GM18867 (cell line): ENCODE results near the gene SWAP70.
A peak's percentile ranks its signal among the peaks of the same experiment; 100 is the strongest.
"Not testable (repeated sequence)": the region's sequence is repeated elsewhere in the genome, so short reads cannot be mapped to it uniquely, and the experiment has no call there.

Source experiments
- ATAC-seq: cut with Tn5 transposase; IDR thresholded peaks from one replicate; pipeline ENCODE4 v1.9.1; 2021; ENCODE audit warnings: mild to moderate bottlenecking, moderate library complexity; ENCODE audit not compliant: unreplicated experiment

SWAP70 gene

GRCh38 chr11:9719566-9720289, 55.9 kb downstream of the SWAP70 start:
- ATAC-seq: no peak

GRCh38 chr11:9720290-9720630, 56.4 kb downstream of the SWAP70 start:
- no peak for ATAC-seq

GRCh38 chr11:9722023-9722422, 58.1 kb downstream of the SWAP70 start:
- no peak for ATAC-seq

GRCh38 chr11:9722893-9723292, 59.0 kb downstream of the SWAP70 start:
- ATAC-seq: no peak

- no peak for ATAC-seq
These were observed 62.6 kb downstream of the SWAP70 start for GRCh38 chr11:9726321-9727022.

GRCh38 chr11:9728058-9728457, 64.2 kb downstream of the SWAP70 start:
- no peak for ATAC-seq

- ATAC-seq: no peak
These were observed 67.4 kb downstream of the SWAP70 start for GRCh38 chr11:9731256-9731655.

GRCh38 chr11:9732453-9732852, 68.6 kb downstream of the SWAP70 start:
- no peak for ATAC-seq

GRCh38 chr11:9733212-9733611, 69.3 kb downstream of the SWAP70 start:
- ATAC-seq: no peak

GRCh38 chr11:9735236-9735635, 71.4 kb downstream of the SWAP70 start:
- ATAC-seq: no peak

- no peak for ATAC-seq
These were observed 72.0 kb downstream of the SWAP70 start for GRCh38 chr11:9735919-9736318.

- ATAC-seq: no peak
These were observed 72.5 kb downstream of the SWAP70 start for GRCh38 chr11:9736365-9736764.

- no peak for ATAC-seq
These were observed 74.2 kb downstream of the SWAP70 start for GRCh38 chr11:9738116-9738515.

GRCh38 chr11:9738707-9739106, 74.8 kb downstream of the SWAP70 start:
- no peak for ATAC-seq

- peak; percentile 67 for ATAC-seq
These were observed 75.4 kb downstream of the SWAP70 start for GRCh38 chr11:9739123-9739900.

GRCh38 chr11:9740202-9740883, 76.5 kb downstream of the SWAP70 start:
- ATAC-seq: no peak

- no peak for ATAC-seq
These were observed 77.4 kb downstream of the SWAP70 start for GRCh38 chr11:9741260-9741659.

GRCh38 chr11:9743512-9743911, 79.6 kb downstream of the SWAP70 start:
- not testable (repeated sequence) for ATAC-seq

GRCh38 chr11:9745411-9746211, 81.7 kb downstream of the SWAP70 start:
- peak; percentile 59 for ATAC-seq

- ATAC-seq: no peak
These were observed 83.4 kb downstream of the SWAP70 start for GRCh38 chr11:9747229-9747628.
